Measurements from ENCODE around the gene CD19. TPM values are rescaled to one million over a fixed set of nuclear protein-coding genes. Genes with fewer than 3 reads are reported as not detected.

Gene CD19
- total and polyA plus RNA-seq, 10 of the 15 experiments (the other 5 are each of a cell fraction or from before 2014, with no cell fraction given), result 1.2 to 125 (median 77.2) TPM

DNA sequence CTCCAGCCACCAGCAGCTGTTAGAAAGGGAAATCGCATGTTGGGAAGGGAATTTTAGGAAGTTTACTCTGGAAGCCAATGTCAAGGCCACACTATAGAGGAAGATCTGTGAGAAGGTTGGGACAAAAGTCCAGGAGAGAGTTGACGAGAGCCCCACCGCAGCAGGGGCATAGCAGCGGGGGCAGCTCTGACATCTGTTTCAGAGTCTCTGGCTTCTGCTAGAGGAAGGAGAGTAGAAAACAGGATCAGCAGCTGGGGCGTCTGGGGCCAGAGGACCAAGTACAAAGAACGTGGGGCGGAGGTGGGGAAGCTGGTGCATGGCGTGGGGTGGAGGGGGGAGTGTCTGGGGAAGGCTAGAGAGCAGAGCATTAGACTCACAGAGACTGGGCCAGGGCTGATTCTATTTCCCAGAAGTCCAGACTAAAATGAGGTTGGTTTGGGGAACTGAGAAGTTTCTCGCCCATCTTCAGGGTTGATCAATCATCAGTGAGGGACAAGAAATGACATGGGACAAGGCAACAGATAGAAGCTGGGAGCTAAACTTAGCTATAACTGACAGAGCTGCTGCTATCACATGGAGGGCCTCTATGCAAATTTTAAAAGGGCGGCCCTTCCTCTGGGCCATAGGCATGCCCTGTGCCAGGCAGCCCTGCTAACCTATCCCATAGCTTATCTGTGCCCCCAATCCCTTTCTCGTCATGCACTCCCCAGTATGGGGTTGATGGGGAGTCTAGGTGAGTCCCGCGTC lies 7.9 kb upstream of the CD19 start (continued):
- TF ChIP-seq, protein P1, sequence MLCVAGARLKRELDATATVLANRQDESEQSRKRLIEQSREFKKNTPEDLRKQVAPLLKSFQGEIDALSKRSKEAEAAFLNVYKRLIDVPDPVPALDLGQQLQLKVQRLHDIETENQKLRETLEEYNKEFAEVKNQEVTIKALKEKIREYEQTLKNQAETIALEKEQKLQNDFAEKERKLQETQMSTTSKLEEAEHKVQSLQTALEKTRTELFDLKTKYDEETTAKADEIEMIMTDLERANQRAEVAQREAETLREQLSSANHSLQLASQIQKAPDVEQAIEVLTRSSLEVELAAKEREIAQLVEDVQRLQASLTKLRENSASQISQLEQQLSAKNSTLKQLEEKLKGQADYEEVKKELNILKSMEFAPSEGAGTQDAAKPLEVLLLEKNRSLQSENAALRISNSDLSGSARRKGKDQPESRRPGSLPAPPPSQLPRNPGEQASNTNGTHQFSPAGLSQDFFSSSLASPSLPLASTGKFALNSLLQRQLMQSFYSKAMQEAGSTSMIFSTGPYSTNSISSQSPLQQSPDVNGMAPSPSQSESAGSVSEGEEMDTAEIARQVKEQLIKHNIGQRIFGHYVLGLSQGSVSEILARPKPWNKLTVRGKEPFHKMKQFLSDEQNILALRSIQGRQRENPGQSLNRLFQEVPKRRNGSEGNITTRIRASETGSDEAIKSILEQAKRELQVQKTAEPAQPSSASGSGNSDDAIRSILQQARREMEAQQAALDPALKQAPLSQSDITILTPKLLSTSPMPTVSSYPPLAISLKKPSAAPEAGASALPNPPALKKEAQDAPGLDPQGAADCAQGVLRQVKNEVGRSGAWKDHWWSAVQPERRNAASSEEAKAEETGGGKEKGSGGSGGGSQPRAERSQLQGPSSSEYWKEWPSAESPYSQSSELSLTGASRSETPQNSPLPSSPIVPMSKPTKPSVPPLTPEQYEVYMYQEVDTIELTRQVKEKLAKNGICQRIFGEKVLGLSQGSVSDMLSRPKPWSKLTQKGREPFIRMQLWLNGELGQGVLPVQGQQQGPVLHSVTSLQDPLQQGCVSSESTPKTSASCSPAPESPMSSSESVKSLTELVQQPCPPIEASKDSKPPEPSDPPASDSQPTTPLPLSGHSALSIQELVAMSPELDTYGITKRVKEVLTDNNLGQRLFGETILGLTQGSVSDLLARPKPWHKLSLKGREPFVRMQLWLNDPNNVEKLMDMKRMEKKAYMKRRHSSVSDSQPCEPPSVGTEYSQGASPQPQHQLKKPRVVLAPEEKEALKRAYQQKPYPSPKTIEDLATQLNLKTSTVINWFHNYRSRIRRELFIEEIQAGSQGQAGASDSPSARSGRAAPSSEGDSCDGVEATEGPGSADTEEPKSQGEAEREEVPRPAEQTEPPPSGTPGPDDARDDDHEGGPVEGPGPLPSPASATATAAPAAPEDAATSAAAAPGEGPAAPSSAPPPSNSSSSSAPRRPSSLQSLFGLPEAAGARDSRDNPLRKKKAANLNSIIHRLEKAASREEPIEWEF (IDR thresholded peaks at IDR 0.05; ENCODE audit: insufficient replicate concordance, low read depth, low read length), result peak; percentile 77
- peak; percentile 54; the same call in 1 of the 2 replicates for TF ChIP-seq MTA2 (IDR thresholded peaks at IDR 0.05; ENCODE audit: low read depth)
- TF ChIP-seq, protein P2, sequence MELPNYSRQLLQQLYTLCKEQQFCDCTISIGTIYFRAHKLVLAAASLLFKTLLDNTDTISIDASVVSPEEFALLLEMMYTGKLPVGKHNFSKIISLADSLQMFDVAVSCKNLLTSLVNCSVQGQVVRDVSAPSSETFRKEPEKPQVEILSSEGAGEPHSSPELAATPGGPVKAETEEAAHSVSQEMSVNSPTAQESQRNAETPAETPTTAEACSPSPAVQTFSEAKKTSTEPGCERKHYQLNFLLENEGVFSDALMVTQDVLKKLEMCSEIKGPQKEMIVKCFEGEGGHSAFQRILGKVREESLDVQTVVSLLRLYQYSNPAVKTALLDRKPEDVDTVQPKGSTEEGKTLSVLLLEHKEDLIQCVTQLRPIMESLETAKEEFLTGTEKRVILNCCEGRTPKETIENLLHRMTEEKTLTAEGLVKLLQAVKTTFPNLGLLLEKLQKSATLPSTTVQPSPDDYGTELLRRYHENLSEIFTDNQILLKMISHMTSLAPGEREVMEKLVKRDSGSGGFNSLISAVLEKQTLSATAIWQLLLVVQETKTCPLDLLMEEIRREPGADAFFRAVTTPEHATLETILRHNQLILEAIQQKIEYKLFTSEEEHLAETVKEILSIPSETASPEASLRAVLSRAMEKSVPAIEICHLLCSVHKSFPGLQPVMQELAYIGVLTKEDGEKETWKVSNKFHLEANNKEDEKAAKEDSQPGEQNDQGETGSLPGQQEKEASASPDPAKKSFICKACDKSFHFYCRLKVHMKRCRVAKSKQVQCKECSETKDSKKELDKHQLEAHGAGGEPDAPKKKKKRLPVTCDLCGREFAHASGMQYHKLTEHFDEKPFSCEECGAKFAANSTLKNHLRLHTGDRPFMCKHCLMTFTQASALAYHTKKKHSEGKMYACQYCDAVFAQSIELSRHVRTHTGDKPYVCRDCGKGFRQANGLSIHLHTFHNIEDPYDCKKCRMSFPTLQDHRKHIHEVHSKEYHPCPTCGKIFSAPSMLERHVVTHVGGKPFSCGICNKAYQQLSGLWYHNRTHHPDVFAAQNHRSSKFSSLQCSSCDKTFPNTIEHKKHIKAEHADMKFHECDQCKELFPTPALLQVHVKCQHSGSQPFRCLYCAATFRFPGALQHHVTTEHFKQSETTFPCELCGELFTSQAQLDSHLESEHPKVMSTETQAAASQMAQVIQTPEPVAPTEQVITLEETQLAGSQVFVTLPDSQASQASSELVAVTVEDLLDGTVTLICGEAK (IDR thresholded peaks at IDR 0.05; ENCODE audit: borderline replicate concordance), result no peak
- TF ChIP-seq JUND (IDR thresholded peaks at IDR 0.05; ENCODE audit: low read depth, low read length), result no peak
- TF ChIP-seq, protein P3, sequence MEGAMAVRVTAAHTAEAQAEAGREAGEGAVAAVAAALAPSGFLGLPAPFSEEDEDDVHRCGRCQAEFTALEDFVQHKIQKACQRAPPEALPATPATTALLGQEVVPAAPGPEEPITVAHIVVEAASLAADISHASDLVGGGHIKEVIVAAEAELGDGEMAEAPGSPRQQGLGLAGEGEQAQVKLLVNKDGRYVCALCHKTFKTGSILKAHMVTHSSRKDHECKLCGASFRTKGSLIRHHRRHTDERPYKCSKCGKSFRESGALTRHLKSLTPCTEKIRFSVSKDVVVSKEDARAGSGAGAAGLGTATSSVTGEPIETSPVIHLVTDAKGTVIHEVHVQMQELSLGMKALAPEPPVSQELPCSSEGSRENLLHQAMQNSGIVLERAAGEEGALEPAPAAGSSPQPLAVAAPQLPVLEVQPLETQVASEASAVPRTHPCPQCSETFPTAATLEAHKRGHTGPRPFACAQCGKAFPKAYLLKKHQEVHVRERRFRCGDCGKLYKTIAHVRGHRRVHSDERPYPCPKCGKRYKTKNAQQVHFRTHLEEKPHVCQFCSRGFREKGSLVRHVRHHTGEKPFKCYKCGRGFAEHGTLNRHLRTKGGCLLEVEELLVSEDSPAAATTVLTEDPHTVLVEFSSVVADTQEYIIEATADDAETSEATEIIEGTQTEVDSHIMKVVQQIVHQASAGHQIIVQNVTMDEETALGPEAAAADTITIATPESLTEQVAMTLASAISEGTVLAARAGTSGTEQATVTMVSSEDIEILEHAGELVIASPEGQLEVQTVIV (IDR thresholded peaks at IDR 0.05; ENCODE audit: borderline replicate concordance, partially characterized antibody), result no peak
- TF ChIP-seq, protein P4, sequence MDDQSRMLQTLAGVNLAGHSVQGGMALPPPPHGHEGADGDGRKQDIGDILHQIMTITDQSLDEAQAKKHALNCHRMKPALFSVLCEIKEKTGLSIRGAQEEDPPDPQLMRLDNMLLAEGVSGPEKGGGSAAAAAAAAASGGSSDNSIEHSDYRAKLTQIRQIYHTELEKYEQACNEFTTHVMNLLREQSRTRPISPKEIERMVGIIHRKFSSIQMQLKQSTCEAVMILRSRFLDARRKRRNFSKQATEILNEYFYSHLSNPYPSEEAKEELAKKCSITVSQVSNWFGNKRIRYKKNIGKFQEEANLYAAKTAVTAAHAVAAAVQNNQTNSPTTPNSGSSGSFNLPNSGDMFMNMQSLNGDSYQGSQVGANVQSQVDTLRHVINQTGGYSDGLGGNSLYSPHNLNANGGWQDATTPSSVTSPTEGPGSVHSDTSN (IDR thresholded peaks at IDR 0.05; ENCODE audit: insufficient replicate concordance, low read depth, low read length), result peak; percentile 73
- 0 out of 2 replicates have a peak, but pooled peaks have one; percentile 53 for TF ChIP-seq RCOR1 (conservative IDR thresholded peaks at IDR 0.05; ENCODE audit: low read depth, low read length)
- no peak for TF ChIP-seq HDGF (IDR thresholded peaks at IDR 0.05)
- peak; percentile 19; the same call in 1 of the 2 replicates for TF ChIP-seq SMC3 (IDR thresholded peaks at IDR 0.05; ENCODE audit: borderline replicate concordance, low read length)
- peak; percentile 18; the same call in 1 of the 2 replicates for TF ChIP-seq TAF1 (IDR thresholded peaks at IDR 0.05; ENCODE audit: borderline replicate concordance, low read depth, low read length)
- no peak for TF ChIP-seq ETV6 (conservative IDR thresholded peaks at IDR 0.05 in 1 of 2, IDR thresholded peaks at IDR 0.05 in 1 of 2; ENCODE audit: borderline replicate concordance in 1 of 2, low read depth in 1 of 2)
- no peak for TF ChIP-seq NFXL1 (IDR thresholded peaks at IDR 0.05; ENCODE audit: borderline replicate concordance)
- no peak for TF ChIP-seq FOXK2 (IDR thresholded peaks at IDR 0.05)
- TF ChIP-seq RBBP5 (conservative IDR thresholded peaks at IDR 0.05), result no peak
- TF ChIP-seq HCFC1 (IDR thresholded peaks at IDR 0.05; ENCODE audit: low read length), result no peak; the same call in 1 of the 2 replicates

Data from GM12878 (cell line).